HepG2 (cell line): ENCODE measurements around the gene TMEM145. TPM values are rescaled to one million over a fixed set of nuclear protein-coding genes. Genes with fewer than 3 reads are reported as not detected.

ENCODE experiments used
- ASH2L ChIP-seq: fragments of 300-600, 200-600 bp; sonication (generic); IDR thresholded peaks from 2 replicates; pipeline ENCODE4 v1.7.0; 2017; ENCODE audit warnings: low read depth, mild to moderate bottlenecking, moderate library complexity, mixed read lengths, low read length; ENCODE audit not compliant: insufficient read length
- FOXP1 ChIP-seq, 2 experiments: fragments of 450-650 bp in 1 of 2; IDR thresholded peaks; 2 replicates each; pipeline ENCODE4 v1.6.1; 2017 to 2018; ENCODE audit warnings: antibody characterized with exemption in 1 of 2
- ISL2 ChIP-seq: sonication (generic); formaldehyde crosslinking; IDR thresholded peaks from 2 replicates; pipeline ENCODE4 v1.5.0; 2020; ENCODE audit warnings: missing genetic modification reagents
- KDM5B ChIP-seq: sonication (generic); formaldehyde crosslinking; IDR thresholded peaks from 2 replicates; pipeline ENCODE4 v1.4.0; 2020; ENCODE audit warnings: missing genetic modification reagents, mild to moderate bottlenecking, borderline replicate concordance
- KDM6A ChIP-seq: IDR thresholded peaks from 2 replicates; pipeline ENCODE4 v1.6.1; 2016; ENCODE audit warnings: low read depth
- MEIS1 ChIP-seq: sonication (generic); formaldehyde crosslinking; IDR thresholded peaks from 2 replicates; pipeline ENCODE4 v1.9.0; 2021; ENCODE audit warnings: mild to moderate bottlenecking, missing genetic modification reagents, moderate library complexity, borderline replicate concordance
- RARA ChIP-seq: IDR thresholded peaks from 2 replicates; pipeline ENCODE4 v1.6.1; 2016; ENCODE audit warnings: missing genetic modification reagents, missing compliant biosample characterization
- SKI ChIP-seq: fragments of 450-650 bp; IDR thresholded peaks from one replicate; pipeline ENCODE4 v1.6.1; 2018; ENCODE audit warnings: mild to moderate bottlenecking; ENCODE audit not compliant: partially characterized antibody
- ZBTB37 ChIP-seq: sonication (generic); formaldehyde crosslinking; IDR thresholded peaks from 2 replicates; pipeline ENCODE4 v1.4.0; 2020; ENCODE audit warnings: mild to moderate bottlenecking, missing genetic modification reagents
- ZBTB43 ChIP-seq: sonication (generic); formaldehyde crosslinking; conservative IDR thresholded peaks from 2 replicates; pipeline ENCODE4 v1.4.0; 2020; ENCODE audit warnings: missing genetic modification reagents
- ZBTB7B ChIP-seq: sonication (generic); formaldehyde crosslinking; IDR thresholded peaks from 2 replicates; pipeline ENCODE4 v1.4.0; 2020; ENCODE audit warnings: missing genetic modification reagents
- ZNF274 ChIP-seq: sonication (generic); formaldehyde crosslinking; IDR thresholded peaks from 2 replicates; pipeline ENCODE4 v1.5.1; 2020; ENCODE audit warnings: mild to moderate bottlenecking, missing genetic modification reagents
- ZNF556 ChIP-seq: sonication (generic); formaldehyde crosslinking; IDR thresholded peaks from 2 replicates; pipeline ENCODE4 v1.4.0; 2020; ENCODE audit warnings: mild to moderate bottlenecking, missing genetic modification reagents, borderline replicate concordance
- ZNF562 ChIP-seq: sonication (generic); formaldehyde crosslinking; IDR thresholded peaks from 2 replicates; pipeline ENCODE4 v1.8.0; 2022; ENCODE audit warnings: missing genetic modification reagents, borderline replicate concordance
- ZNF746 ChIP-seq: sonication (generic); formaldehyde crosslinking; IDR thresholded peaks from 2 replicates; pipeline ENCODE4 v1.8.0; 2022; ENCODE audit warnings: mild to moderate bottlenecking, missing genetic modification reagents
- polyA plus RNA-seq, 8 experiments: library from polyadenylated mRNA; depleted of rRNA in 3 of 8; stranded (reverse) in 7 of 8; unstranded in 1 of 8; fragments of >200 nt; fragmentation: Illumina TruSeq in 4 of 8; extraction: Trizol in 4 of 8; gene quantifications; 2 replicates each; pipeline versions ENCODE4 v1.2.1 to v1.2.3, GENCODE V29; 2011 to 2016; ENCODE audit warnings: low read depth in 4 of 8, missing spikeins in 1 of 8, mixed read lengths in 1 of 8; ENCODE audit not compliant: insufficient read depth in 1 of 8
- total RNA-seq, 5 experiments: library from RNA; depleted of rRNA; stranded (reverse); fragments of >200 nt; fragmentation: Illumina TruSeq; extraction: Trizol; gene quantifications; 2 replicates each; pipeline ENCODE4 v1.2.3, GENCODE V29; 2016; ENCODE audit warnings: low read depth in 1 of 5
- TF ChIP-seq, protein P1 (sequence below): sonication (generic); formaldehyde crosslinking; IDR thresholded peaks from 2 replicates; pipeline ENCODE4 v1.5.0; 2020; ENCODE audit warnings: mild to moderate bottlenecking, low read depth, missing genetic modification reagents, borderline replicate concordance
- TF ChIP-seq, protein P2 (sequence below): sonication (generic); formaldehyde crosslinking; IDR thresholded peaks from 2 replicates; pipeline ENCODE4 v1.8.0; 2022; ENCODE audit warnings: missing genetic modification reagents, mild to moderate bottlenecking, moderate library complexity, borderline replicate concordance
- TF ChIP-seq, protein P3 (sequence below): sonication (generic); formaldehyde crosslinking; IDR thresholded peaks from 2 replicates; pipeline ENCODE4 v1.4.0; 2020; ENCODE audit warnings: missing genetic modification reagents, borderline replicate concordance
- TF ChIP-seq, protein P4 (sequence below): sonication (generic); formaldehyde crosslinking; IDR thresholded peaks from 2 replicates; pipeline ENCODE4 v1.5.0; 2020; ENCODE audit warnings: mild to moderate bottlenecking, missing genetic modification reagents, moderate library complexity

The TMEM145 gene
- total and polyA plus RNA-seq, 2 of the 13 experiments (the other 11 are each of a cell fraction or from before 2014, with no cell fraction given) = 0.07 to 5.1 TPM

GRCh38 chr19:42325896-42326771, 13.0 kb downstream of the TMEM145 start (continued):
- TF ChIP-seq ZBTB37 (CRISPR knock-in tag) (0 out of 2 replicates have a peak, but pooled peaks have one; percentile 43), ZBTB43 (0 out of 2 replicates have a peak, but pooled peaks have one; percentile 14), ZNF746 (CRISPR knock-in tag) (0 out of 2 replicates have a peak, but pooled peaks have one; percentile 6), ASH2L (peak; percentile 12), SKI (peak; percentile 77), KDM5B (peak; percentile 53; the same call in 1 of the 2 replicates), MEIS1 (CRISPR knock-in tag) (0 out of 2 replicates have a peak, but pooled peaks have one; percentile 20), ISL2 (CRISPR knock-in tag) (no peak), KDM6A (CRISPR knock-in tag) (0 out of 2 replicates have a peak, but pooled peaks have one; percentile 16), ZNF274 (CRISPR knock-in tag) (peak; percentile 23; the same call in 1 of the 2 replicates), ZNF556 (CRISPR knock-in tag) (no peak), FOXP1 (IDR thresholded peaks at IDR 0.05) (no peak), FOXP1 (CRISPR knock-in tag; IDR thresholded peaks at IDR 0.05) (no peak), ZBTB7B (0 out of 2 replicates have a peak, but pooled peaks have one; percentile 10), ZNF562 (CRISPR knock-in tag) (no peak), RARA (CRISPR knock-in tag) (peak; percentile 69)
- TF ChIP-seq, protein P1, sequence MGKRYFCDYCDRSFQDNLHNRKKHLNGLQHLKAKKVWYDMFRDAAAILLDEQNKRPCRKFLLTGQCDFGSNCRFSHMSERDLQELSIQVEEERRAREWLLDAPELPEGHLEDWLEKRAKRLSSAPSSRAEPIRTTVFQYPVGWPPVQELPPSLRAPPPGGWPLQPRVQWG (CRISPR knock-in tag) = no peak
- TF ChIP-seq, protein P2, sequence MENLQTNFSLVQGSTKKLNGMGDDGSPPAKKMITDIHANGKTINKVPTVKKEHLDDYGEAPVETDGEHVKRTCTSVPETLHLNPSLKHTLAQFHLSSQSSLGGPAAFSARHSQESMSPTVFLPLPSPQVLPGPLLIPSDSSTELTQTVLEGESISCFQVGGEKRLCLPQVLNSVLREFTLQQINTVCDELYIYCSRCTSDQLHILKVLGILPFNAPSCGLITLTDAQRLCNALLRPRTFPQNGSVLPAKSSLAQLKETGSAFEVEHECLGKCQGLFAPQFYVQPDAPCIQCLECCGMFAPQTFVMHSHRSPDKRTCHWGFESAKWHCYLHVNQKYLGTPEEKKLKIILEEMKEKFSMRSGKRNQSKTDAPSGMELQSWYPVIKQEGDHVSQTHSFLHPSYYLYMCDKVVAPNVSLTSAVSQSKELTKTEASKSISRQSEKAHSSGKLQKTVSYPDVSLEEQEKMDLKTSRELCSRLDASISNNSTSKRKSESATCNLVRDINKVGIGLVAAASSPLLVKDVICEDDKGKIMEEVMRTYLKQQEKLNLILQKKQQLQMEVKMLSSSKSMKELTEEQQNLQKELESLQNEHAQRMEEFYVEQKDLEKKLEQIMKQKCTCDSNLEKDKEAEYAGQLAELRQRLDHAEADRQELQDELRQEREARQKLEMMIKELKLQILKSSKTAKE (CRISPR knock-in tag) = 0 out of 2 replicates have a peak, but pooled peaks have one; percentile 13
- TF ChIP-seq, protein P3, sequence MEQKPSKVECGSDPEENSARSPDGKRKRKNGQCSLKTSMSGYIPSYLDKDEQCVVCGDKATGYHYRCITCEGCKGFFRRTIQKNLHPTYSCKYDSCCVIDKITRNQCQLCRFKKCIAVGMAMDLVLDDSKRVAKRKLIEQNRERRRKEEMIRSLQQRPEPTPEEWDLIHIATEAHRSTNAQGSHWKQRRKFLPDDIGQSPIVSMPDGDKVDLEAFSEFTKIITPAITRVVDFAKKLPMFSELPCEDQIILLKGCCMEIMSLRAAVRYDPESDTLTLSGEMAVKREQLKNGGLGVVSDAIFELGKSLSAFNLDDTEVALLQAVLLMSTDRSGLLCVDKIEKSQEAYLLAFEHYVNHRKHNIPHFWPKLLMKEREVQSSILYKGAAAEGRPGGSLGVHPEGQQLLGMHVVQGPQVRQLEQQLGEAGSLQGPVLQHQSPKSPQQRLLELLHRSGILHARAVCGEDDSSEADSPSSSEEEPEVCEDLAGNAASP (CRISPR knock-in tag) = peak; percentile 55; the same call in 1 of the 2 replicates
- TF ChIP-seq, protein P4, sequence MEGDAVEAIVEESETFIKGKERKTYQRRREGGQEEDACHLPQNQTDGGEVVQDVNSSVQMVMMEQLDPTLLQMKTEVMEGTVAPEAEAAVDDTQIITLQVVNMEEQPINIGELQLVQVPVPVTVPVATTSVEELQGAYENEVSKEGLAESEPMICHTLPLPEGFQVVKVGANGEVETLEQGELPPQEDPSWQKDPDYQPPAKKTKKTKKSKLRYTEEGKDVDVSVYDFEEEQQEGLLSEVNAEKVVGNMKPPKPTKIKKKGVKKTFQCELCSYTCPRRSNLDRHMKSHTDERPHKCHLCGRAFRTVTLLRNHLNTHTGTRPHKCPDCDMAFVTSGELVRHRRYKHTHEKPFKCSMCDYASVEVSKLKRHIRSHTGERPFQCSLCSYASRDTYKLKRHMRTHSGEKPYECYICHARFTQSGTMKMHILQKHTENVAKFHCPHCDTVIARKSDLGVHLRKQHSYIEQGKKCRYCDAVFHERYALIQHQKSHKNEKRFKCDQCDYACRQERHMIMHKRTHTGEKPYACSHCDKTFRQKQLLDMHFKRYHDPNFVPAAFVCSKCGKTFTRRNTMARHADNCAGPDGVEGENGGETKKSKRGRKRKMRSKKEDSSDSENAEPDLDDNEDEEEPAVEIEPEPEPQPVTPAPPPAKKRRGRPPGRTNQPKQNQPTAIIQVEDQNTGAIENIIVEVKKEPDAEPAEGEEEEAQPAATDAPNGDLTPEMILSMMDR (CRISPR knock-in tag) = peak; percentile 46; the same call in 1 of the 2 replicates
